KMS-11 (cell line): Measurements from ENCODE around the gene FADS1.

Source experiments
- H2AFZ ChIP-seq: fragments of 200-600 bp; sonication (generic); 2 replicates; pipeline ENCODE4 v1.6.1; 2016; ENCODE audit warnings: antibody characterized with exemption, mixed run types, low read depth
- H3K27ac ChIP-seq: fragments of 200-600 bp; sonication (generic); 2 replicates; pipeline ENCODE4 v1.6.1; 2016; ENCODE audit warnings: mild to moderate bottlenecking, mixed run types
- H3K27me3 ChIP-seq: fragments of 200-600 bp; sonication (generic); 2 replicates; pipeline ENCODE4 v1.6.1; 2017; ENCODE audit warnings: mild to moderate bottlenecking, low read depth, mixed run types, moderate library complexity; ENCODE audit not compliant: insufficient read depth
- H3K36me3 ChIP-seq: fragments of 200-600 bp; sonication (generic); 2 replicates; pipeline ENCODE4 v1.6.1; 2017; ENCODE audit warnings: mild to moderate bottlenecking, mixed run types; ENCODE audit not compliant: insufficient read depth
- H3K4me1 ChIP-seq: fragments of 200-600 bp; sonication (generic); 2 replicates; pipeline ENCODE4 v1.6.1; 2016; ENCODE audit warnings: mild to moderate bottlenecking, low read depth, mixed run types; ENCODE audit not compliant: poor library complexity, severe bottlenecking
- H3K4me2 ChIP-seq: fragments of 200-600 bp; sonication (generic); 2 replicates; pipeline ENCODE4 v1.7.0; 2016; ENCODE audit warnings: mild to moderate bottlenecking, mixed run types
- H3K4me3 ChIP-seq: fragments of 200-600 bp; sonication (generic); IDR thresholded peaks from 2 replicates; pipeline ENCODE4 v1.6.1; 2017; ENCODE audit warnings: low read depth, low read length, mixed read lengths; ENCODE audit not compliant: insufficient read depth
- H3K79me2 ChIP-seq: fragments of 200-600 bp; sonication (generic); 2 replicates; pipeline ENCODE4 v1.6.1; 2016; ENCODE audit warnings: low read depth, mixed run types; ENCODE audit not compliant: insufficient read depth
- H3K9ac ChIP-seq: fragments of 200-600 bp; sonication (generic); 2 replicates; pipeline ENCODE4 v1.6.1; 2016; ENCODE audit warnings: mild to moderate bottlenecking, mixed run types
- H4K20me1 ChIP-seq: fragments of 200-600 bp; sonication (generic); 2 replicates; pipeline ENCODE4 v1.6.1; 2016; ENCODE audit warnings: mild to moderate bottlenecking, mixed run types; ENCODE audit not compliant: insufficient read depth
- CTCF ChIP-seq: fragments of 200-600 bp; sonication (generic); conservative IDR thresholded peaks from 2 replicates; pipeline ENCODE4 v1.6.1; 2017; ENCODE audit warnings: low read depth, mild to moderate bottlenecking, antibody characterized with exemption, low read length, moderate library complexity, mixed read lengths

The FADS1 gene

GRCh38 chr11:61851113-61851899, 34.5 kb upstream of the FADS1 start:
- H3K27ac ChIP-seq, result no peak overlapping the region
- no peaks in the 10 kb centered on the region for H4K20me1 ChIP-seq
- H3K4me3 ChIP-seq, result no peak overlapping the region
- no peaks in the 10 kb centered on the region for H3K36me3 ChIP-seq
- no peak overlapping the region for H2AFZ ChIP-seq
- no peak overlapping the region for H3K9ac ChIP-seq
- TF ChIP-seq CTCF, result no peak
- H3K27me3 ChIP-seq, result no peaks in the 10 kb centered on the region
- no peaks in the 10 kb centered on the region for H3K4me1 ChIP-seq
- H3K4me2 ChIP-seq, result no peak overlapping the region
- no peaks in the 10 kb centered on the region for H3K79me2 ChIP-seq

- Histone ChIP-seq H3K36me3 (no peaks in the 10 kb centered on the region), H3K79me2 (no peaks in the 10 kb centered on the region), H3K9ac (no peak overlapping the region), H2AFZ (no peak overlapping the region), H3K4me1 (no peaks in the 10 kb centered on the region), H3K27ac (no peak overlapping the region), H3K27me3 (no peaks in the 10 kb centered on the region), H3K4me3 (no peak overlapping the region), H4K20me1 (no peaks in the 10 kb centered on the region), H3K4me2 (no peak overlapping the region)
- no peak for TF ChIP-seq CTCF
Observed at GRCh38 chr11:61850687-61851086, 33.9 kb upstream of the FADS1 start.

GRCh38 chr11:61848631-61849030, 31.8 kb upstream of the FADS1 start:
- H3K9ac ChIP-seq, result no peak overlapping the region
- no peaks in the 10 kb centered on the region for H3K36me3 ChIP-seq
- H2AFZ ChIP-seq, result no peak overlapping the region
- no peaks in the 10 kb centered on the region for H4K20me1 ChIP-seq
- H3K79me2 ChIP-seq, result no peaks in the 10 kb centered on the region
- TF ChIP-seq CTCF, result no peak
- H3K4me2 ChIP-seq, result no peak overlapping the region
- H3K27ac ChIP-seq, result no peak overlapping the region
- no peaks in the 10 kb centered on the region for H3K27me3 ChIP-seq
- H3K4me1 ChIP-seq, result no peaks in the 10 kb centered on the region
- H3K4me3 ChIP-seq, result no peak overlapping the region

- Histone ChIP-seq H3K27ac (no peak overlapping the region), H3K4me1 (no peaks in the 10 kb centered on the region), H3K36me3 (no peaks in the 10 kb centered on the region), H3K79me2 (no peaks in the 10 kb centered on the region), H3K4me2 (no peak overlapping the region), H3K9ac (no peak overlapping the region), H2AFZ (no peak overlapping the region), H3K27me3 (no peaks in the 10 kb centered on the region), H4K20me1 (no peaks in the 10 kb centered on the region), H3K4me3 (no peak overlapping the region)
- TF ChIP-seq CTCF, result no peak
Observed at GRCh38 chr11:61847914-61848581, 31.2 kb upstream of the FADS1 start.
